ENCODE data around the gene TUG1.

- no peak for TF ChIP-seq POLR2AphosphoS5 (IDR thresholded peaks at IDR 0.05; ENCODE audit: low read depth, low read length)
- TF ChIP-seq TAF1 (IDR thresholded peaks at IDR 0.05; ENCODE audit: borderline replicate concordance, insufficient read depth, low read length): no peak
Measured at GRCh38 chr22:30947816-30948454, 21.1 kb upstream of the TUG1 start.

All from PFSK-1 (cell line).